Lung (tissue), 12 donors: ENCODE measurements around the gene TTC9B. TPM values are rescaled to one million over a fixed set of nuclear protein-coding genes. Genes with fewer than 3 reads are reported as not detected.

ENCODE experiments used
- ATAC-seq: fragments of 200-7000 bp; cut with Tn5 transposase; one replicate; pipeline ENCODE4 v1.9.1; 2020; ENCODE audit warnings: moderate number of reproducible peaks; ENCODE audit not compliant: insufficient read depth, low FRiP score
- DNase-seq, 3 donors: peaks; one replicate each; pipeline ENCODE4 v3.0.0-alpha.2; 2013 to 2017
- H3K27ac ChIP-seq, 2 donors: one replicate each; pipeline ENCODE4 v1.5.1; 2013; ENCODE audit warnings: mild to moderate bottlenecking in 2 of 2, moderate library complexity in 2 of 2, control low read depth in 1 of 2, inconsistent platforms in 1 of 2, low read depth in 1 of 2, low read length in 1 of 2
- H3K27me3 ChIP-seq, 3 donors: one replicate each; pipeline ENCODE4 v1.5.1; 2013; ENCODE audit warnings: low read length in 2 of 3; ENCODE audit not compliant: control insufficient read depth in 3 of 3, insufficient read depth in 3 of 3
- H3K36me3 ChIP-seq, 4 donors: one replicate each; pipeline ENCODE4 v1.5.1; 2013; ENCODE audit warnings: low read length in 4 of 4, mild to moderate bottlenecking in 1 of 4, moderate library complexity in 1 of 4; ENCODE audit not compliant: control insufficient read depth in 4 of 4, insufficient read depth in 4 of 4
- H3K4me1 ChIP-seq, 5 donors: one replicate each; pipeline ENCODE4 v1.5.1; 2013; ENCODE audit warnings: low read length in 5 of 5, mild to moderate bottlenecking in 2 of 5, moderate library complexity in 1 of 5; ENCODE audit not compliant: control insufficient read depth in 5 of 5, insufficient read depth in 5 of 5
- H3K4me3 ChIP-seq: one replicate; pipeline ENCODE4 v1.5.1; 2013; ENCODE audit warnings: mild to moderate bottlenecking, control low read depth, moderate library complexity
- H3K9ac ChIP-seq, 2 donors: one replicate each; pipeline ENCODE4 v1.5.1; 2013; ENCODE audit warnings: low read length in 2 of 2, control low read depth in 1 of 2; ENCODE audit not compliant: insufficient read depth in 1 of 2
- H3K9me3 ChIP-seq, 4 donors: one replicate each; pipeline ENCODE4 v1.5.1; 2013; ENCODE audit warnings: low read length in 3 of 4, mild to moderate bottlenecking in 1 of 4, moderate library complexity in 1 of 4; ENCODE audit not compliant: control insufficient read depth in 4 of 4, insufficient read depth in 3 of 4
- CTCF ChIP-seq: IDR thresholded peaks from 2 replicates; pipeline ENCODE4 v1.5.1; 2012; ENCODE audit warnings: mild to moderate bottlenecking; ENCODE audit errors: control extremely low read depth, extremely low read depth
- WGBS, 2 donors: extraction: QIAGEN DNeasy Blood & Tissue Kit; methylation state at CpG; one replicate each; pipeline ENCODE4 v1.1.7; 2013; 5-methylcytosine and 5-hydroxymethylcytosine counted together
- polyA plus RNA-seq, 2 donors: library from polyadenylated mRNA; stranded (reverse); fragments of 200-250 nt; gene quantifications; one replicate each; pipeline ENCODE4 v1.2.1, GENCODE V29; 2013
- total RNA-seq, 2 donors: library from RNA; depleted of rRNA in 1 of 2; stranded (reverse); fragments of >200 nt in 1 of 2; gene quantifications; one replicate each; pipeline ENCODE4 v1.2.1, GENCODE V29; 2014 to 2021
- donor health status: control.
- donor health status: control.
- donor health status: Bipolar disorder and iron deficiency.
- donor health status: healthy.
- donor health status: DM: yes; HTN: yes; CAD: no.

Gene TTC9B
- total and polyA plus RNA-seq, 4 donors, result not detected

- Histone ChIP-seq H3K4me1 (peaks cover 0 to 10% (median 0%) of the 10 kb centered on the region in 5 donors), H3K36me3 (no peaks in the 10 kb centered on the region), H3K4me3 (peak within 1 kb of the TSS; percentile 89), H3K9ac (peak within 1 kb of the TSS; percentile 17 to 61), H3K27ac (peak within 1 kb of the TSS; percentile 95 to 97), H3K9me3 (no peaks in the 10 kb centered on the region), H3K27me3 (no peaks in the 10 kb centered on the region)
- peak; percentile 89 for ATAC-seq
- no peak for TF ChIP-seq CTCF
- WGBS, 2 donors, result 0% methylated on average over 79 to 116 of the region's 116 CpGs
- DNase-seq, result peak; percentile 77 to 78 (median 77)
Measured at GRCh38 chr19:40190891-40191835, 27.0 kb downstream of the TTC9B start, which contains the start of gene MAP3K10. MAP3K10 (plus strand) TSS chr19:40191426; CDS start chr19:40192032, 606 bp downstream.

- no peaks in the 10 kb centered on the region for H3K36me3 ChIP-seq
- H3K4me3 ChIP-seq, result no peak overlapping the region
- ATAC-seq, result no peak
- WGBS, 2 donors, result 92 to 100% methylated on average over 1 of the region's 1 CpG
- H3K4me1 ChIP-seq, result no peaks in the 10 kb centered on the region
- no peaks in the 10 kb centered on the region for H3K27me3 ChIP-seq
- no peak for DNase-seq
- H3K27ac ChIP-seq, result no peak overlapping the region
- no peak for TF ChIP-seq CTCF
- H3K9ac ChIP-seq, result no peak overlapping the region
- H3K9me3 ChIP-seq, result no peaks in the 10 kb centered on the region
Measured at GRCh38 chr19:40184273-40184672, 33.9 kb downstream of the TTC9B start.

GRCh38 chr19:40178756-40179155 lies 39.4 kb downstream of the TTC9B start:
- WGBS, 2 donors, result 80 to 90% methylated on average over 4 of the region's 4 CpGs
- Histone ChIP-seq H3K27me3 (no peaks in the 10 kb centered on the region), H3K9me3 (peaks cover 0 to 2% (median 0%) of the 10 kb centered on the region in 4 donors), H3K4me3 (no peak overlapping the region), H3K9ac (no peak overlapping the region), H3K4me1 (no peaks in the 10 kb centered on the region), H3K27ac (no peak overlapping the region), H3K36me3 (no peaks in the 10 kb centered on the region)
- no peak for TF ChIP-seq CTCF
- DNase-seq, result no peak
- ATAC-seq, result no peak
